HG02588 (cell line): Measurements from ENCODE around the gene BICRAL.
"Not testable (repeated sequence)": the region's sequence is repeated elsewhere in the genome, so short reads cannot be mapped to it uniquely, and the experiment has no call there.

Experiments used
- ATAC-seq: cut with Tn5 transposase; IDR thresholded peaks from one replicate; pipeline ENCODE4 v1.9.1; 2021; ENCODE audit warnings: mild to moderate bottlenecking, moderate library complexity; ENCODE audit not compliant: unreplicated experiment

BICRAL gene

GRCh38 chr6:42834056-42834455, 52.2 kb downstream of the BICRAL start:
- no peak for ATAC-seq

GRCh38 chr6:42841844-42842584, 60.2 kb downstream of the BICRAL start:
- ATAC-seq: no peak

GRCh38 chr6:42845327-42845694, 63.5 kb downstream of the BICRAL start:
- ATAC-seq: no peak

GRCh38 chr6:42846505-42846904, 64.7 kb downstream of the BICRAL start:
- no peak for ATAC-seq

GRCh38 chr6:42848700-42849099, 66.8 kb downstream of the BICRAL start:
- ATAC-seq: no peak

- no peak for ATAC-seq
Measured at GRCh38 chr6:42851599-42851998, 69.7 kb downstream of the BICRAL start.

- ATAC-seq: no peak
Measured at GRCh38 chr6:42860036-42860435, 78.2 kb downstream of the BICRAL start.

GRCh38 chr6:42860481-42860880, 78.6 kb downstream of the BICRAL start:
- no peak for ATAC-seq

- ATAC-seq: no peak
Measured at GRCh38 chr6:42864602-42865001, 82.8 kb downstream of the BICRAL start.

GRCh38 chr6:42870145-42870936, 88.5 kb downstream of the BICRAL start:
- ATAC-seq: no peak

GRCh38 chr6:42871711-42872110, 89.9 kb downstream of the BICRAL start:
- no peak for ATAC-seq

- no peak for ATAC-seq
Measured at GRCh38 chr6:42873313-42873712, 91.5 kb downstream of the BICRAL start.

GRCh38 chr6:42877695-42878094, 95.8 kb downstream of the BICRAL start:
- no peak for ATAC-seq

GRCh38 chr6:42879372-42880239, 97.8 kb downstream of the BICRAL start, which contains the start of gene RPL7L1:
Gene RPL7L1 (plus strand): TSS chr6:42879616. CDS start chr6:42879911, 295 bp downstream.
- ATAC-seq: peak; percentile 83

- ATAC-seq: not testable (repeated sequence)
Measured at GRCh38 chr6:42880240-42880817, 98.5 kb downstream of the BICRAL start.

GRCh38 chr6:42880871-42881270, 99.0 kb downstream of the BICRAL start:
- ATAC-seq: not testable (repeated sequence)

GRCh38 chr6:42885702-42886101, 103.8 kb downstream of the BICRAL start:
- no peak for ATAC-seq

GRCh38 chr6:42888201-42888600, 106.3 kb downstream of the BICRAL start:
- ATAC-seq: not testable (repeated sequence)

- no peak for ATAC-seq
Measured at GRCh38 chr6:42889815-42890214, 108.0 kb downstream of the BICRAL start.

- ATAC-seq: peak; percentile 82
Measured at GRCh38 chr6:42890311-42891198, 108.7 kb downstream of the BICRAL start.
